ENCODE measurements around the gene CCDC154. TPM values are rescaled to one million over a fixed set of nuclear protein-coding genes. Genes with fewer than 3 reads are reported as not detected.
A peak's percentile ranks its signal among the peaks of the same experiment; 100 is the strongest.

Gene CCDC154
- total RNA-seq, 6 donors from 2014 or later = 0.30 to 5.4 (median 2.9) TPM; not detected in 1

DNA sequence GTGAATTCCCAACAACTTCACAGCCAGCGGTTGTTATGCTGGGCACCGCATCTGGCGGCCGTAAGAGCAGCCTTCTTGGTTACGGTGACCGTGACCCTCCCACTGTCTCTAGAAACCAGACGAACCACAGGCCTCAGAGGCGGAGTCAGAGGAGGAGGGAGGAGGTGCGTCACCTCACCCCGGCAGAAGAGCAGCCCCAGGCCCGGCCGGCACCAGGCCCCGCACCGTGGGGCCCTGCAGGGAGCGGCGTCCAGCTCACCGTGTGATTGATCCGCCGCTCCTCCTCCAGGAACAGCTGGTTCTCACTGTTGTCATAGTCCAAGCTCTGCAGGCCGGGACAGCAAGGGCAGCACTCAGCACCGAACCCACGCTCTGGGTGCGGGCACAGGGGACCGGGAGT is 16.8 kb upstream of the CCDC154 start:
- H3K27ac ChIP-seq = no peak overlapping the region
- H3K36me3 ChIP-seq = peaks cover 9 to 72% (median 48%) of the 10 kb centered on the region in 4 donors
- H3K27me3 ChIP-seq = no peaks in the 10 kb centered on the region
- no peaks in the 10 kb centered on the region for H3K9me3 ChIP-seq
- WGBS, 2 donors = 87 to 94% methylated on average over 12 to 24 of the region's 24 CpGs
- DNase-seq (peak in 1 of 2 donors; percentile 68), ATAC-seq (ENCODE audit: low FRiP score in 2 of 2) (no peak)
- TF ChIP-seq EP300 (IDR thresholded peaks at IDR 0.05) (no peak), POLR2AphosphoS5 (IDR thresholded peaks at IDR 0.05) (no peak), POLR2A (IDR thresholded peaks at IDR 0.05) (no peak)
- TF ChIP-seq, protein P1, sequence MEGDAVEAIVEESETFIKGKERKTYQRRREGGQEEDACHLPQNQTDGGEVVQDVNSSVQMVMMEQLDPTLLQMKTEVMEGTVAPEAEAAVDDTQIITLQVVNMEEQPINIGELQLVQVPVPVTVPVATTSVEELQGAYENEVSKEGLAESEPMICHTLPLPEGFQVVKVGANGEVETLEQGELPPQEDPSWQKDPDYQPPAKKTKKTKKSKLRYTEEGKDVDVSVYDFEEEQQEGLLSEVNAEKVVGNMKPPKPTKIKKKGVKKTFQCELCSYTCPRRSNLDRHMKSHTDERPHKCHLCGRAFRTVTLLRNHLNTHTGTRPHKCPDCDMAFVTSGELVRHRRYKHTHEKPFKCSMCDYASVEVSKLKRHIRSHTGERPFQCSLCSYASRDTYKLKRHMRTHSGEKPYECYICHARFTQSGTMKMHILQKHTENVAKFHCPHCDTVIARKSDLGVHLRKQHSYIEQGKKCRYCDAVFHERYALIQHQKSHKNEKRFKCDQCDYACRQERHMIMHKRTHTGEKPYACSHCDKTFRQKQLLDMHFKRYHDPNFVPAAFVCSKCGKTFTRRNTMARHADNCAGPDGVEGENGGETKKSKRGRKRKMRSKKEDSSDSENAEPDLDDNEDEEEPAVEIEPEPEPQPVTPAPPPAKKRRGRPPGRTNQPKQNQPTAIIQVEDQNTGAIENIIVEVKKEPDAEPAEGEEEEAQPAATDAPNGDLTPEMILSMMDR (IDR thresholded peaks at IDR 0.05) = no peak
- no peak overlapping the region for H3K4me3 ChIP-seq
- no peaks in the 10 kb centered on the region for H3K4me1 ChIP-seq

DNA sequence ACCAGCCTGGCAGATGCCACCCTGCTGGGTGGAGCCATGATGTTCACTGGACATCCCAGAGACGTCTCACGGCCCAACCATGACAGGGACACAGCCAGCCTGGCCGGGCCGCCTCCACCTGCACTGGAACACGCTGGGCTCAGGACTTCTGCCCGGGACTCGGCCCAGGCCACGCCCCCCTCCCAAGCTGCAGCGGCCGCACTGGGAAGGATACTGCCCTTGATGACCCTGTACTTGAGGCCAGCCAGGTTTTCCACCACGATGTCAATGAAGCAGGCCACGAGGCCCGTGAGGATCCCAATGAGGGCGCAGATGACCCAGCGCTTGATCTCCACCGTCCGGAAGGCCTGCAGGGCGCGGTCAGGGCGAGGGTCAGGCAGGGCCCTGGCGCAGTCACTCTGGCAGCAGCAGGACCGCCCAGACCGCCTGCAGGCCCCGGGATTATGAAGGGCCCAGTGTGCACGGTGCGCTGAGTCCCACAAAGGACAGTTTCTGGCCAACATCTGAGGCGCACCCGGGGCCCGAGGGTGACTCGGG is 16.3 kb upstream of the CCDC154 start:
- TF ChIP-seq POLR2AphosphoS5 (IDR thresholded peaks at IDR 0.05) = no peak
- TF ChIP-seq, protein P1 (IDR thresholded peaks at IDR 0.05) = no peak
- no peak for TF ChIP-seq EP300 (IDR thresholded peaks at IDR 0.05)
- TF ChIP-seq POLR2A (IDR thresholded peaks at IDR 0.05) = no peak
- H3K4me3 ChIP-seq = no peak overlapping the region
- WGBS, 2 donors = 90 to 100% methylated on average over 5 to 20 of the region's 30 CpGs
- peaks cover 9 to 74% (median 53%) of the 10 kb centered on the region in 4 donors for H3K36me3 ChIP-seq
- no peaks in the 10 kb centered on the region for H3K9me3 ChIP-seq
- no peaks in the 10 kb centered on the region for H3K27me3 ChIP-seq
- H3K4me1 ChIP-seq = no peaks in the 10 kb centered on the region
- no peak overlapping the region for H3K27ac ChIP-seq
- ATAC-seq (ENCODE audit: low FRiP score in 2 of 2) = no peak
- DNase-seq = peak in 1 of 2 donors; percentile 80

DNA sequence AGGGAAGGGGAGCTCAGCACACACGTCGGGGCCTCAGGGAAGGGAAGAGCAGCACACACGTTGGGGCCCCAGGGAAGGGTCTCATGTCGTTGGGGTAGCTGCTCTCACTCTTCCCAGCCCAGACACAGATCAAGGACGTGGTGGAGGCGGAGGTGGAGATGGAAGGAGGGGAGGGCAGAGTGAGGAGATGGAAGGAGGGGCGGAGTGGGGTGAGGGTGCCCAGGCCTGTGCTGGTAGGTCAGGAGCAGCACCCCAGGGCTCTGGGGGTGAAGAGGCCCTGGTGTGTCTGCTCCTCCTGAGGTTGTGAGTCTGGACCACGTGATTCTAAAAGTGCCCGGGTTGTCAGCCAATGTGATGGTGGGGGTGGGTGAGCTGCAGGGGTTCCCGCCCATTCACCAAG is 15.6 kb upstream of the CCDC154 start:
- H3K36me3 ChIP-seq = peaks cover 12 to 78% (median 60%) of the 10 kb centered on the region in 4 donors

DNA sequence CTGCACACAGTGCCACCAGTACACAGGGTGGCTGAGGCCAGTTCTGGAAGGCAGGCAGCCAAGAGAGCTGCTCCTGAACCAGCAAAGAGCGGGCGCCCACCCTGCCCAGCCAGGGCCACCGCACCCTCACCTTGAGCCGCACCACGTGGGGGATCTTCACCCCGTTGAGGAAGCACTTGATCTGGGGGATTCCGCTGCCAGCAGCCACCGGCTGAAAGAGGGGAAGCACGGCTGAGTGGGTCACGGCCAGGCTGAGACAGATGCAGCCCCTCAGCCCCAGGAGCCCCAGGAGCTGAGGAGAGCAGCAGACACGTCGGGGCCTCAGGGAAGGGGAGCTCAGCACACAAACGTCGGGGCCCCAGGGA is 14.6 kb upstream of the CCDC154 start:
- no peaks in the 10 kb centered on the region for H3K27me3 ChIP-seq
- 61 to 88% methylated on average over 10 to 14 of the region's 14 CpGs for WGBS, 2 donors
- peak in 1 of 2 donors; percentile 65 for DNase-seq
- peaks cover 18 to 78% (median 68%) of the 10 kb centered on the region in 4 donors for H3K36me3 ChIP-seq
- H3K4me3 ChIP-seq = no peak overlapping the region
- no peaks in the 10 kb centered on the region for H3K4me1 ChIP-seq
- no peak for ATAC-seq (ENCODE audit: low FRiP score in 2 of 2)
- H3K9me3 ChIP-seq = no peaks in the 10 kb centered on the region
- TF ChIP-seq EP300 (IDR thresholded peaks at IDR 0.05) (no peak), POLR2AphosphoS5 (IDR thresholded peaks at IDR 0.05) (no peak), POLR2A (IDR thresholded peaks at IDR 0.05) (no peak)
- TF ChIP-seq, protein P1 (IDR thresholded peaks at IDR 0.05) = no peak
- H3K27ac ChIP-seq = no peak overlapping the region

More for the DNA sequence above, 15.6 kb upstream of the CCDC154 start:
- H3K9me3 ChIP-seq = no peaks in the 10 kb centered on the region
- H3K27ac ChIP-seq = no peak overlapping the region
- ATAC-seq (ENCODE audit: low FRiP score in 2 of 2) = no peak
- no peak overlapping the region for H3K4me3 ChIP-seq
- TF ChIP-seq EP300 (IDR thresholded peaks at IDR 0.05) (no peak), POLR2A (IDR thresholded peaks at IDR 0.05) (no peak), POLR2AphosphoS5 (IDR thresholded peaks at IDR 0.05) (no peak)
- TF ChIP-seq, protein P1 (IDR thresholded peaks at IDR 0.05) = no peak
- H3K4me1 ChIP-seq = no peaks in the 10 kb centered on the region
- peak in 1 of 2 donors; percentile 22 for DNase-seq
- no peaks in the 10 kb centered on the region for H3K27me3 ChIP-seq
- WGBS, 2 donors = 84 to 86% methylated on average over 9 to 10 of the region's 10 CpGs
